PC-3 (cell line): Measurements from ENCODE around the gene TTLL1. TPM values are rescaled to one million over a fixed set of nuclear protein-coding genes. Genes with fewer than 3 reads are reported as not detected.

Source experiments
- ATAC-seq: fragments of 200-7000 bp; cut with Tn5 transposase; 2 replicates; pipeline ENCODE4 v1.9.1; 2020; ENCODE audit warnings: mild to moderate bottlenecking, moderate library complexity
- BruUV-seq: library from RNA; stranded (reverse); fragments of 400-500 nt; replicated peaks from 2 replicates; lab custom pipeline; 2021; lab: Mats Ljungman, UMichigan
- CTCF ChIA-PET: fragments of 300-600 bp; sonication (Branson Sonifier 250); formaldehyde crosslinking; loops from one replicate; lab custom pipeline; 2022; ENCODE audit warnings: antibody characterized with exemption; lab: Charles Lee
- POLR2A ChIA-PET: fragments of 300-600 bp; sonication (Branson Sonifier 250); formaldehyde crosslinking; loops from one replicate; lab custom pipeline; 2022; ENCODE audit warnings: antibody characterized with exemption; ENCODE audit not compliant: unreplicated experiment; lab: Charles Lee
- DNase-seq: peaks from one replicate; pipeline ENCODE4 v3.0.0-alpha.2; 2015
- H2AFZ ChIP-seq: fragments of 300-600 bp; sonication (generic); 2 replicates; pipeline ENCODE4 v1.6.0; 2016; ENCODE audit warnings: antibody characterized with exemption, low read length
- H3F3A ChIP-seq: fragments of 300-600 bp; sonication (generic); one replicate; pipeline ENCODE4 v1.6.0; 2017; ENCODE audit warnings: antibody characterized with exemption, low read length, control low read depth, mild to moderate bottlenecking; ENCODE audit not compliant: unreplicated experiment
- H3K27ac ChIP-seq: fragments of 300-600 bp; sonication (generic); 2 replicates; pipeline ENCODE4 v1.5.1; 2016; ENCODE audit warnings: mild to moderate bottlenecking, low read length
- H3K27me3 ChIP-seq: fragments of 300-600 bp; sonication (generic); 2 replicates; pipeline ENCODE4 v1.6.1; 2016; ENCODE audit warnings: low read length, mixed read lengths
- H3K36me3 ChIP-seq: fragments of 300-600 bp; sonication (generic); 2 replicates; pipeline ENCODE4 v1.6.1; 2016; ENCODE audit warnings: low read depth, mixed run types, low read length, mixed read lengths
- H3K4me1 ChIP-seq: fragments of 300-600 bp; sonication (generic); 2 replicates; pipeline ENCODE4 v1.5.1; 2016; ENCODE audit warnings: low read length; ENCODE audit not compliant: insufficient read depth
- H3K4me2 ChIP-seq: fragments of 300-600 bp; sonication (generic); 2 replicates; pipeline ENCODE4 v1.6.0; 2016; ENCODE audit warnings: low read length
- H3K4me3 ChIP-seq: fragments of 300-600 bp; sonication (generic); 2 replicates; pipeline ENCODE4 v1.5.1; 2016; ENCODE audit warnings: mild to moderate bottlenecking, low read length, mixed read lengths
- H3K79me2 ChIP-seq: fragments of 300-600 bp; sonication (generic); 2 replicates; pipeline ENCODE4 v1.6.1; 2017; ENCODE audit warnings: low read length, mixed read lengths
- H3K9ac ChIP-seq: fragments of 300-600 bp; sonication (generic); 2 replicates; pipeline ENCODE4 v1.6.0; 2016; ENCODE audit warnings: mild to moderate bottlenecking, low read length
- H3K9me2 ChIP-seq: fragments of 300-600 bp; sonication (generic); replicated peaks from 2 replicates; pipeline ENCODE4 v1.6.1; 2016; ENCODE audit warnings: mixed run types, low read length, mixed read lengths
- H3K9me3 ChIP-seq: fragments of 300-600 bp; sonication (generic); 2 replicates; pipeline ENCODE4 v1.6.1; 2016; ENCODE audit warnings: low read length, mixed read lengths
- H4K20me1 ChIP-seq: fragments of 300-600 bp; sonication (generic); 2 replicates; pipeline ENCODE4 v1.6.1; 2016; ENCODE audit warnings: low read length, mixed read lengths
- CTCF ChIP-seq: fragments of 300-600 bp; sonication (generic); conservative IDR thresholded peaks from 2 replicates; pipeline ENCODE4 v1.5.1; 2017; ENCODE audit warnings: antibody characterized with exemption, low read depth, mild to moderate bottlenecking, low read length
- EZH2 ChIP-seq: fragments of 300-600 bp; sonication (generic); IDR thresholded peaks from one replicate; pipeline ENCODE4 v1.6.1; 2017; ENCODE audit warnings: antibody characterized with exemption, mild to moderate bottlenecking, low read length; ENCODE audit not compliant: unreplicated experiment
- EZH2phosphoT487 ChIP-seq: fragments of 300-600 bp; sonication (generic); IDR thresholded peaks from 2 replicates; pipeline ENCODE4 v1.6.1; 2018; ENCODE audit warnings: mild to moderate bottlenecking, antibody characterized with exemption, low read length, borderline replicate concordance
- intact Hi-C: fragments of 100-400 bp; cut with micrococcal nuclease; formaldehyde crosslinking; loops from 2 replicates; pipeline ENCODE4 v1.9.0; 2023
- total RNA-seq: library from RNA; depleted of rRNA; stranded (reverse); fragments of >200 nt; gene quantifications from 2 replicates; pipeline ENCODE4 v1.2.3, GENCODE V29; 2014

TTLL1 gene
- total RNA-seq, 1 experiment from 2014 or later, result 0.77 TPM

- Histone ChIP-seq H3K36me3 (no peaks in the 10 kb centered on the region; the same call in 1 of the 2 replicates), H3K79me2 (peaks cover 12% of the 10 kb centered on the region), H3K27me3 (no peaks in the 10 kb centered on the region), H3K9ac (no peak overlapping the region), H3K9me2 (no peaks in the 10 kb centered on the region), H3K9me3 (no peaks in the 10 kb centered on the region), H3K27ac (0 out of 2 replicates have a peak overlapping the region, but pooled peaks have one; percentile 100), H3K4me2 (peak overlapping the region; percentile 84; the same call in 1 of the 2 replicates), H4K20me1 (no peaks in the 10 kb centered on the region), H3K4me3 (no peak overlapping the region), H3K4me1 (peaks cover 36% of the 10 kb centered on the region), H2AFZ (no peak overlapping the region), H3F3A (no peaks in the 10 kb centered on the region)
- no TSS peak for BruUV-seq
- no peak for TF ChIP-seq CTCF
- no peak for TF ChIP-seq EZH2phosphoT487
- TF ChIP-seq EZH2, result no peak
- intact Hi-C loops, result no loop called here
- DNase-seq (no peak), ATAC-seq (no peak)
- CTCF ChIA-PET, result no interaction called here
- POLR2A ChIA-PET, result no interaction called here
Measured at GRCh38 chr22:43128928-43129424, 39.8 kb upstream of the TTLL1 start.

GRCh38 chr22:43128116-43128515 lies 38.9 kb upstream of the TTLL1 start:
- no peaks in the 10 kb centered on the region for H3K9me2 ChIP-seq
- H3K79me2 ChIP-seq, result peaks cover 12% of the 10 kb centered on the region
- CTCF ChIA-PET, result no interaction called here
- peak overlapping the region; percentile 84 for H3K4me2 ChIP-seq
- H3K27me3 ChIP-seq, result no peaks in the 10 kb centered on the region
- H3K27ac ChIP-seq, result peak overlapping the region; percentile 100
- no peaks in the 10 kb centered on the region for H4K20me1 ChIP-seq
- ATAC-seq (no peak), DNase-seq (no peak)
- peak overlapping the region; percentile 96 for H3K9ac ChIP-seq
- peaks cover 36% of the 10 kb centered on the region for H3K4me1 ChIP-seq
- H2AFZ ChIP-seq, result no peak overlapping the region
- no peaks in the 10 kb centered on the region for H3F3A ChIP-seq
- no peak for TF ChIP-seq EZH2phosphoT487
- TF ChIP-seq CTCF, result no peak
- no TSS peak for BruUV-seq
- H3K36me3 ChIP-seq, result no peaks in the 10 kb centered on the region; the same call in 1 of the 2 replicates
- no peaks in the 10 kb centered on the region for H3K9me3 ChIP-seq
- peak overlapping the region; percentile 44; the same call in 1 of the 2 replicates for H3K4me3 ChIP-seq
- intact Hi-C loops, result no loop called here
- POLR2A ChIA-PET, result interaction anchor here (0.6 kb wide), 1 partner anchor 13 kb away, joined by 7 read pairs; no protein-coding TSS in a partner anchor

GRCh38 chr22:43127166-43127908 lies 38.1 kb upstream of the TTLL1 start:
- H3K36me3 ChIP-seq, result no peaks in the 10 kb centered on the region
- H3K4me3 ChIP-seq, result peak overlapping the region; percentile 53
- peak overlapping the region; percentile 96 for H3K9ac ChIP-seq
- no peaks in the 10 kb centered on the region for H3F3A ChIP-seq
- peak; percentile 89 for DNase-seq
- TF ChIP-seq EZH2, result no peak
- TF ChIP-seq EZH2phosphoT487, result no peak
- TF ChIP-seq CTCF, result no peak
- H3K9me3 ChIP-seq, result no peaks in the 10 kb centered on the region
- ChIA-PET CTCF (no interaction called here), POLR2A (interaction anchor here (0.5 kb wide), 1 partner anchor 10 kb away, joined by 7 read pairs; no protein-coding TSS in a partner anchor)
- H3K27me3 ChIP-seq, result no peaks in the 10 kb centered on the region
- peaks cover 12% of the 10 kb centered on the region for H3K79me2 ChIP-seq
- H3K4me2 ChIP-seq, result peak overlapping the region; percentile 84
- peak; percentile 86 for ATAC-seq
- H3K27ac ChIP-seq, result peak overlapping the region; percentile 100
- intact Hi-C loops, result no loop called here
- BruUV-seq, result TSS peak; percentile 88
- H4K20me1 ChIP-seq, result no peaks in the 10 kb centered on the region
- no peaks in the 10 kb centered on the region for H3K9me2 ChIP-seq
- H3K4me1 ChIP-seq, result peaks cover 36% of the 10 kb centered on the region
- no peak overlapping the region for H2AFZ ChIP-seq
